SU-DHL-6 (cell line): ENCODE results near the gene NBPF14.
"Not testable (repeated sequence)": the region's sequence is repeated elsewhere in the genome, so short reads cannot be mapped to it uniquely, and the experiment has no call there.

ENCODE experiments used
- CTCF ChIP-seq: fragments of 200-600 bp; sonication (generic); IDR thresholded peaks from one replicate; pipeline ENCODE4 v1.5.1; 2017; ENCODE audit warnings: antibody characterized with exemption, mild to moderate bottlenecking, low read length, moderate library complexity; ENCODE audit not compliant: insufficient read depth, poor library complexity, severe bottlenecking
- EZH2phosphoT487 ChIP-seq: fragments of 200-600 bp; sonication (generic), shearing (Covaris generic); conservative IDR thresholded peaks from 2 replicates; pipeline ENCODE4 v1.6.1; 2018; ENCODE audit warnings: mild to moderate bottlenecking, antibody characterized with exemption, low read length, moderate library complexity, mixed read lengths

DNA sequence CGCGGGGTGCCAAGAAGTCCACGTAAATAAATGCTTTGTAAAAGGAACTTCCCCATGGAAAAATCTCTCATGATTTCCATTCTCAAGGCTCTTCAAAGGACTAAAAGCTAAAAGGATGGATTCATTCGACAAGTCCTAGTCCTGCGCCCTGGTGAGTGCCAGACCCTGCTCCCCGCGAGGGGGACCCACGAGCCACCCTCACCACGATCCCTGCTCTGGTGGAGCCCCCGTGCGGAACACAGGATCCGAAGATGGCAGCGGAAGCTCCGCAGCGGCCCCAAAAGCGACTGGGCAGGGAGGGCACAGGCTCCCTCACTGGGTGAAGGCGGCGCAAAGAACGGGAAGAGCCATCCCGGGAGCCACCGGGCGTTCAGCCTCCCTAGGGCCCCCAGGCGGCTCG is 67.2 kb downstream of the NBPF14 start:
- not testable (repeated sequence) for TF ChIP-seq CTCF, EZH2phosphoT487
